NCI-H1417 (cell line): ENCODE results near the gene FBXW4.
"Not testable (repeated sequence)": the region's sequence is repeated elsewhere in the genome, so short reads cannot be mapped to it uniquely, and the experiment has no call there.

Source experiments
- DNase-seq, 3 experiments: peaks; one replicate each; lab custom pipeline; 2025; lab: John Stamatoyannopoulos, UW

The FBXW4 gene

DNA sequence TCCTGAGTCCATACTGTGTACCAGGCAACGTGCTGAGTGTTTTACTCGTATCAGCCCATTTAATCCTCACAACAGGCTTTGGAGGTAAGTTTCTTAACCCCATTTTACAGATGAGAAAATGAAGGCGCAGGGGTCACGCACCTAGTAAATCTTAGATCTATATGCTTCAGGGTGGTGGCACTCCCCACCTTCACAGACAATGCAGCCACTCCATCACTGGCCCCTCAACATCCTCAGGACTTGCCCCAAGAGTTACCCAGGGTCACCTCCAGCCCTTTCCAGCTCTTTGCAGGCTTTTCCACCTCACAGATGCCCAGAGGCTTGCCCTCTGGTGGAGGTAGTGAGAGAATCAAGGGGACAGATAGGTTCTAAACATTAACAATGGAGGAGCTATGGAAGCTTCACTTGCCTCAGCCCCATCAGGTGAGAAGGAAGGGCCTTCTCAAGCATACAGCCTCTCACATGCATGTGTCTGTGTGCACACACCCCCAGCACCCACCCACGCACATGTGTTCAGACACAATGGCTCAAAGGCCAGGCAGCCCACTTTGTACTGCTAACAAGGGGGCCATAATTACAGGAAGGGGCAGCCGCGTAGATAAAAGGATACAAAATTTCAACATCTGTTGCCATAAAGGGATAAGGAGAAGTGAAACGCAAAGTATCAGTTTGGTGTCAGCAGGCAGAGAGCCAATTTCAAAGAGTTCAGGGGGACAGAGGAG, 77.7 kb downstream of the FBXW4 start:
- DNase-seq: peak in 1 of 3 experiments; percentile 26

DNA sequence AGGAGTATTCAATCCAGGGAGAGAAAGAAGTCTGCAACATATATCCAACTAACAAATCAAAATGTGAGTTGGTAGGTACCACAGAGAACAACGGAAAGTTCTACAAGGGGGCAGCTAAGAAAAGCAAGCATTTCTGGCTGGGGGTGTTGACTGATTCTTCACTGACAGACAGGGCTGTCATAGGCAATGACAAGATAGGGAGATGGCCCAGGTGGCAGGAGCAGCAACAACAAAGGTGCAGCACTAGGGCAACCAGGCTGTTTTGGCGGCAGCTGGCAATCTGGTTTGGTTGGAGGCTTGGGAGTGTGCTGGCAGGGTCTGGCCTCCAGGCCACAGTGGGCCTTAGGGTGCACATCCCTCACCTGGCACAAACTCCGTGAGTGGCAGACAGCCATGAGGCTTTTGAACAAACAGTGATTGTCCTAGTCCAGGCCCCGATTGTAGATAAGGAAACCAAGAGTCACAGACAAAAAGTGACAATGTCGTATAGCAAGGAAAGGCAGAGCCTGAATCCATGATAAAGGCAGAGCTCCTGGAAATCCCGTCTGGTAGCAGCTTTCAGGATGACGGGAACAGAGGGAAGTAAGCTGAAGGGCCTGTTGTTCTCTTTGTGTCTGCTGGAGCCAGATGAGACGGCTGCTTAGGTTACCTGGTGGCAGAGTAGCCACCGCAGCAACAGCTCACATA, 78.4 kb downstream of the FBXW4 start:
- no peak for DNase-seq

DNA sequence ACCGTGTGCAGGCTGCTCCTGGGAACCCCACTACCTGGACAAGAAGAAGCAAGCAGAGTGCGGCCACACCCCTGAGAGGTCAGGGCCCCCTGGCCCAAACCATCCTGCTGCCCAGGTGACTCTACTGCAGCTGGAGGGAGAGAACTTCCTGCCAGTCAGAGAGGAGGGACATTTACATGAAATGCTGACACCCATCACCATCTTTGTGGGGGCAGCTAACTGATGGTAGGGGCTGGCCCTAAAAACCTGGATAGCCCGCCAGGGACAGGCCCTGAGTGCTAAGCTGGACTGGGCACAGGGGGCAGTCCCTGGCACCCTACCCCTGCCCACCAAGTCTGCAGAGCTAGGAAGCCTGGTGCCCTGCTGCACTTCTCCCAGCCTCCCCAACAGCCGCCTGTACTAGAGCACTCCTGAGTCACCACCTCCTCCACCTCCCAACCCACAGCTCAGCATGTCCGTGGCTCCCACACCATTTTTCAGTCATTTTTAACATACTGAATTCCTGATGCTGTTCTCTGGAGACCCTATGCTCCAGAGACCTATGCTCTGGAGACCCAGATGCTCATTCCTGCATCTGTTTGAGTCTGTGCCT, 79.3 kb downstream of the FBXW4 start:
- no peak for DNase-seq

DNA sequence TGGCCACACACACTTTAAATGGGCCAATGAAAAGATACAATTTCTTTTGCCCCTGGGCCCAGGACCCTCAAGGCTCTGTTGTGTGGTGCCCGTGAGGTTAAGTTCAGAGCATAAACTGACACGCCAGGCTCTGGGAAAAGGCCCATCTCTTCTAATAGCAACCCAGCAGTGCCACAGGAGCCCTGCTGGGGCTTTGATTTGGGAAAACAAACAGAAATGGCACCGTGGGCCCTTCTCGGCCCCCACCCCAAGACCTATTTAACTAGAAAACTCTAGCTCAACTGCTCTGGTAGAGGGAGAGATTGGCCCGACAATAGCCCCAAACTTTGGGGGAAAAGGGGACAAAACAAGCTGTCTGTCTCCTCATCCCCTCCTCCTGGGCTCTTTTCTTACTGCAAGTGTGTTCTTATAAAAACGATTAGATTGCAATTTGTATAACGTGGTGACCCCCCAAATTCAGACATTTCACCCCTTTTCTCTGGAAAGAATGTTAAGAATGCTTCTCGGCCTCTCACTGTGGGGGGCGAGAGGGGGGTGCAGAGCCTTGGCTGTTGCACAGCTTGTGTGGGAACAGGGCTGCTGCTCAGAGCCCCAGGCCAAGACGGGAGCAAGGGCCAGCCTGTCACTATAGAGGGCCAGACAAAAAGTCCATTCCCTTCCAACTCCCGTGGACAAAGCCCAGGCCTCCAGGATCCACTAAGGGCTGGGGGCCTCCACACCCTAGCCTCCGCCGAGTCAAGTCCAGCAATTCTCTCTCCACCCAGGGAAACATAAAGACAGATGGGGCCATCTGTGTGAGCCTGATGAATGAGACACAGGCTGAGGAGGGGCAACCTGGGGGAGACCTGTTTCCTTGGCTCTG, 80.1 kb downstream of the FBXW4 start:
- no peak for DNase-seq

DNA sequence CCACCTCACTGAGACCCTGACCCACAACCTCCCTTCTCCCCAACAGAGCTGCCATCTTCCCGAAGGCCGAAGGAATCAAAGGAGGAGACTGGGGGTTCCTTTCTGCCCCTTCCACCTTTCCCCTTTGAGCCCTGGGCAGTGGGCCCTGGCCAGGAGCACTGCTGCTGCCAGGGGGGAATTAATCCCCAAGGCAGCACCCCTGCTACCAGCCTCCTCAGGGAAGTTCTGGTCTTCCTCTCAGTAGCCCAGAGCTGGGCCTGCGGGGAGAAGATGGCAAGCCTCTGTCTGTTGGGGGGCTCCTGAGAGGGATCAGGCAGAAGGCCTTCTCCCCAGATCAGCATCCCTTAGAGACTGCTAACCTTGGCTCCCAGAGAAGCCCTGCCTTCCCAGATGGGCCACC, 81.3 kb downstream of the FBXW4 start:
- DNase-seq: no peak

DNA sequence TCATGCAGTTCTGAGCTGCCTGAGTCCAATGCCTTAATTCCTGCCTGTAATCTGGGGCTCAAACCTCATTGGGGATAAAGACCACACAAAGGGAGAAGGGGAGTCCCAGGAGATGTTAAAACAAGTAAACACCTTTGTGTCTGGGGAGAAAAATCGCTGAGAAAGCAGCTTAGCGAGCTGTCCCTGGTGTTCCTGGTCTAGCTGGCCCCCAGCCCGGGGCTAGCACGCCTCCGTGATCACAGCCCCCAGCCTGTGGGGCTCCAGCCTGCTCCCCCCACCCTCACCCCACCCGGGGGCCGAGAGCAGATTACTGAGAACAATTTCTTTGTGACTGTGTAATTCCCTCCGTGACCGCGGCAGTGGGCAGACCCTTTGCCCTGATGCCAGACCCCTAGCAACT, 82.1 kb downstream of the FBXW4 start:
- DNase-seq: no peak

DNA sequence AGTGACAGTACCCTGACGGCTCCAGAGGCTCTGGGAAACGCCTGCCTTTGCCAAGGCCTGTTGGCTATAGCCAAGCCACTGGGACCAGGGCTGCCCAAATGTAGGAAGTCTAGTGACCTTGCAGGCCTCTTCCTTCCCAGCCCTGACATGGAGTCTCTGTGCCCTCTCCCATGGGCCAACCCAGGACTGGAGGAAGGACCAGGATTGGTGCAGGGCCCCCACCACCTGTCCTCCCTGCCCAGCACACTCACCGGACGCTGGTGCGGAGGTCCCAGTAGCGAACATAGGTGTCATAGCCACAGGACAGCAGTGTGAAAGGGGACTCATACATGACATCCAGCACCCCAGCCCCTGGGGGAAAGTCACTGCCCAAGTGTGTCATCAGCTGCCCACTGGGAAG, 82.9 kb downstream of the FBXW4 start:
- DNase-seq: no peak

DNA sequence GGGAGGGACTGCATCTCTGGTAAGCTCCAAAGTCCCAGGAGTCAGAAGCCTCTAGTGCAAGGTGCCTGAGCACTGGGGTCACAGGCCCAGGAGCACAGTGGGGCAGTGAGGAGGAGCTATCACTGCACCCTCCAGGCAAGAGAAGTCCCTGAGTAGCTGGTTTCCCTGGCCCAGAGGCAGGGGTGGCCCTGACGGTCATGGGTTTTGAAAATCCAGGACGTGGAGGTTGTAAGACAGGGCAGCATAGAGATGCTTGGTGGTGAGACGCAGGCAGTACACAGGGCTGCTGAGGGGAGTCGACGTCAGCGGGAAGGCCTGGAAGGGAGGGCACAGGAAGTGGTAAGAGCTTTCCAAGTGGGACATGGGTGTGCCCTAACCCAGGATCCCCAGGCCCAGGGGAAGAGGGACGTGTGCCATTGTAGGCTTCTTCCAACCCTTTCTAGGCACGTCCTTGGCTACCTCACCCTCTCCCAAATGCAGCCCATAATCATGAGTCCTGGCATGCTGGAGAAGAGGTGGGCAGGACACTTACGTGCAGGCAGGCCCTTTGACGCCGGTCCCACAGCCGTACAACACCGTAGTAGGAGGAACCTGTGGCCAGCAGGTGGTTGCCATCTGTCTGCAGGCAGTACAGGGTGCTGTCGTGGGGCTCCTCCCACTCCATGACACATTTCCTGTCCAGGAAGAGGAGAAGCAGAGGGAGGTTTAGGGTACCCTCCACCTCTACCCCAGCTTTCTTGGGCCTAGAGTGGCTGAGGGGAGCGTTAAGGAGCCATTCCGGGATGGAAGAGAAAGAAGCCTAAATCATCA, 83.7 kb downstream of the FBXW4 start:
- no peak for DNase-seq

DNA sequence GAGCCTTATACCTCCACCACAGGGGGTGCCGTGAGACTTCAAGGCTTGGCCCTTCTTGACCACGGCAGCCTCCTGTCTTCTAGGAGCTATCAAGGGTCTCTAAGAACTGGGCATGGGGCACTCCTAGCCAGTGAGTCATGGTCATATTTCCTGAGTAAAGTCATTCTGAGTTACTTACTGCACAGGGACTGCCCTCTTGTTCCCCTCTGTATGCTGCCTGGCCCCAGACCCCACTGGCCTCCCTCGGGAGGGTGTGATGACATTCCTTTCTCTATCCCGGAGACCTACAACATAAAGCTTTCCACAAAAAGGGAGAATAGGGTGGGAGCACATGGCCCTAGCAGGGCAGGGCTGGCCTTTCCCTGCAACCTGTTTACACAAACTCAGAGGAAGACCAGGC, 85.5 kb downstream of the FBXW4 start:
- DNase-seq: no peak

DNA sequence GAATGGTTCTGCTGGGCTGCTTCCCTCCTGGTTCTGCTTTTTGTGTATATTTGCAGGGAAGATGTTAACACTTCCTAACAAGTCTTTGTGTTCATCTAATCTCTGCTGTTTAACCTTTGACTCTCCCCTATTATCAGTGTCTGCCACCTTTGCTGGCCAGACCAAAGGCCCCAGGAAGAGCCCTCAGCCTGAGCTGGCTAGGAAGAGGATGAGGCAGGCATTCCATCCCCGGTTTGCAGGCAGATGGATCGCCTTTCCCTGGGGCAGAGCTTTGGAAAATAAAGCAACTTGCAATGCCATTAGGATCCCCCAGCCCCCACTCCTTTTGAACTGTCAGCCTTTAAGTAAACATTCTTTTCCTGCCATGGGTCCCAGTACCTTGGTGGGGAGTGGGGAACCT, 87.8 kb downstream of the FBXW4 start:
- DNase-seq: no peak

DNA sequence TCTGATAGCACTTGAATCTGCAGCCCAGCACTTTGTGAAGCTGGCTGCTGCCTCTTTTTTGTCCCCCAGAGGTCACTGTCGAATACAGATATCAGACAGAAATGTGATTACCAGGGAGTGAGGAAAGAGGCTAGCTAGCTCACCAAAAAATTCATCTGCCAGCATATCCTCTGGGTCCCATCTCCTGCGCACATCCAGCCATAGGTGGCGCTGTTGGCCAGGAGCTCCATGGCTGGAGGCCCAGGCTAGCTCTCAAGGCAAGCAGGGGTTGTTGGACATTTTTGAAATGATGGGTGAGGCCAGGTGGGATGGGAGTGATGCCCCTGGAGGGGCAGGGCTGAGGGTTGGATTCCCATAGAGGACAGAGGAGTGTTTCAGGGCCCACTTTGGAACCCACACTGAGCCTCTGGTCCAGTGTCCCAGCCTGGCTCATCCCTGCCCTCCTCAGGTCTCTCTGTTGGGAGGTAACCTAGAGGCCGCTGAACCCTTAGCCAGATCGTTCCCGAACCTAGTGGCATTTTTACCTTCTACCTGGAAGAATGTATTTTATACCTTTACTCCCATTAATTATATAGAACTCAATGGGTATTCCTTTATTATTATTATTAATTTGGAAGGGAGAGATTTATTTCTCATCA, 92.1 kb downstream of the FBXW4 start:
- DNase-seq: peak; percentile 51 to 76 (median 57)

DNA sequence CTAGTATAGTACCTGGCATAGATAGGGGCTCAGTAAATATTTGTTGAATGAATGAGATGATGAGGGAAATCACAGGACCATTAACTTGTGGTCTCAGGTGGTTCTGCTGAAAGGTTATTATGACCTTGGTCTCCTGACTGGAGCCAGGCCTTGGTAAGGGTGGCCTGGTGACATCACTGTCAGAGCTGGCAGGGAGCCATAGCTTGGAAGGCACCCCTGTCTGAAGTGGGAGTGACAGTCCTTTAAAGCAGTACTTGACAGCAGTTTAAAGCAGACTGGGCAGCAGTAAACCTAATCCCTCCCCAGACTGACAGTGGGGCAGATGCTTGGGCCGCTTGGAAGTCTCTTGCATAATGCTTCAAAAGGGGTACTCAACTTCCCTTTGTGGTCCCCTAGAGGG, 93.4 kb downstream of the FBXW4 start:
- peak in 2 of 3 experiments; percentile 4 to 12 for DNase-seq

DNA sequence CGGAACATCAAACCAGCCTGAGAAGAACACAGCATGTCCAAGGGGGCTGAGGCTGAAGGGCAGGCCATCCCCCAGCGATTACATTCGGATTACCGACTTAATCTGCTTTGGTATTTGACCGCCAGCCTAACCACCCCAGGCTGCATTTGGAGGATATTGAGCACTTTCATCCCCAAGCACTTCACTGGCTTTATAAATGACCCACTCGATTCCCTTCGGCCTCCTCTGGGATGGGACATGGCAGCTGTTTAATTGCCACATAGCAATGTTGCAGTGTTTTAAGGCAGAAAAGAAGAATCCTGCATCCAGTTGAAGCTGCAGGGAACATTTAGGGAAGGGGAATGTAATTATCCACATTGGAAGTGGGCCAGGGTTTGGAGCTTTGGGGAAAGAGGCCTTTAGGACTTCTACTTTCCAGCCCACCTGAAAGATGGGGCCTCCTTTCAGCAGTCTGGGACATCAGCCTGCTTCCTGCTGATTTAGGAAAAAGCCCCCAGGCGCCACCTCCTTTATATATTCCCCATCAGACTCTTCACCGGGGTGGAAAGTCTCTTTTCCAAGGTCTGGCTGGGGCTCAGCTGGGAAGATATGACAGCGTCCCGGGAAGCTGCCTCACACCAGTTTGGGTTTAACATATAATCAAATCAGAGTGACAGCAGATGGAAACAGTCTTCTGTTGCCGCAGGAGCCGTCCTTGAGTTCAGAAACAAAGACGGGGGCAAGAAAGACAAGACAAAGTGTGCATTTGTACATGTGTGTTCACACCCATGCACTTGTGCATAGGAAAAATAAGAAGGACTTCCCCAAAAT, 97.7 kb downstream of the FBXW4 start:
- no peak for DNase-seq

DNA sequence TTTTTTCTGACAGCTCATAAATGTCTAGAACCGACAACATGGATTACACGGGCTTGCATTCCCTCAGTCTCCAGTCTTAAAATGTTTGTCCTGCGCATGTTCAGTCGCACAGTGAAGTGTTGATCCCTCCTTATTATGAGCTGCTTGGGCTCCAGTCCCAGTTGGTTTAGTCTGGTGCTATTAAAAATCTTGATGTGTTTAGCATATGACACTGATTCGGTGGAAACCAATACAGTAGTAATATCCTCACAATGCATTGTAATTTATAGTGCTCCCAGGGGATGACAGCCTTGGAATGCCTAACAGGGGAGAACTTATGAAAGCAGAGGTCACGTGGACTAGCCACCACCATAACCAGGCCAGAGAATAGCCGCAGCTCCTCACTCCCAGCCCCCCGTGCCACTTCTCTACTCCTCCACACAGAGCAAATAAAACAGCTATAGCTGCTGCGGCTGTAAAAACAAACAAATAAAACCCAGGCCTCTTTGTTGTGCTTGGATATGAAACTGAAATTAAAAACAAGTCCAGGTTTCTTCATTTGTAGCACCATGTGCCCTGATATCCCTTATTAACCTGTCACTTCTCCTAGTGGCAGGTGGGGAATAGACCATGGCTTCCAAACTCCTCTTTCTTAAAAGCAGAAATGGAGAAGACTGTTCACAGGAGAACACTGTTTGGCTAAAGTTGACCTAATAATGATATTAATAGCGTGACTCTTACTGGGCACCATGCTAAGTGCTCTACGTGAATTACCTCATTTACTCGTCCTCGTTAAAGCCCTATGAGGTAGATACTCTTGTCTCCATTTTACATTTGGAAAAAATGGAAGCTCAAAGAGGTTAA, 99.2 kb downstream of the FBXW4 start:
- DNase-seq: peak in 2 of 3 experiments; percentile 4 to 36

DNA sequence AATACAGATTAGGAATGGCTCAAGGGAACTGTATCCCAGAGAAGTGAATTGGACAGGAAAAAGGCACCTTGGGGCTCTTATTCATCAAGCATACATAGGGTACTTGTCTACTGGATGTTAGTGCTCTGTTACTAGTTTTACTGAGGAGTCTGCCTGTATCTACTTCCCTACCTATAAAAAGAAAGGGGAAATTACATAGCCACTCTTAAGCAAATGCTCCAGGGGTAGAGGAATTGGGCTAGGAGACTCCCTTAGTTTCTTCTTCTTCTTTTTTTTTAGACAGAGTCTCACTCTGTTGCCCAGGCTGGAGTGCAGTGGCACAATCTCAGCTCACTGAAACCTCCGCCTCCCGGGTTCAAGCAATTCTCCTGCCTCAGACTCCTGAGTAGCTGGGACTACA, 101.6 kb downstream of the FBXW4 start:
- not testable (repeated sequence) for DNase-seq

DNA sequence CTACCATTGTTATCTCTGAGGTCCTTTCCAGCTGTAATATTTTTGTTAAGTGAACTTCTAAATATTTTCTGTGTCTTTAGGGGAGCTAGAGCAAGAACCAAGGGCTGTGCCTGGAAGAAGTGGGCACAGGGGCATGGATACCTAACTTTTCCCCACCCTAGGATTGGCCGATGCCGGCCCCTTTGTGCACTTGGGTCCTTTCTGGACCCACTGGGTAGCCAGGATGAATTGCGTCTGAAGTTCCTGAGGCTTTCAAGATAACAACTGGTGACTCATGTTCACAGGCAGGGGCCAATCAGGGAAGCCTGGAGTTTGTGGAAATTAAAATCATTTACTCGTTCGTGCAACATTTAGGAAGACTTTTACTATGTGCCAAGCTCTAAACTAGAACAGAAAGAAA, 106.1 kb downstream of the FBXW4 start:
- no peak for DNase-seq

DNA sequence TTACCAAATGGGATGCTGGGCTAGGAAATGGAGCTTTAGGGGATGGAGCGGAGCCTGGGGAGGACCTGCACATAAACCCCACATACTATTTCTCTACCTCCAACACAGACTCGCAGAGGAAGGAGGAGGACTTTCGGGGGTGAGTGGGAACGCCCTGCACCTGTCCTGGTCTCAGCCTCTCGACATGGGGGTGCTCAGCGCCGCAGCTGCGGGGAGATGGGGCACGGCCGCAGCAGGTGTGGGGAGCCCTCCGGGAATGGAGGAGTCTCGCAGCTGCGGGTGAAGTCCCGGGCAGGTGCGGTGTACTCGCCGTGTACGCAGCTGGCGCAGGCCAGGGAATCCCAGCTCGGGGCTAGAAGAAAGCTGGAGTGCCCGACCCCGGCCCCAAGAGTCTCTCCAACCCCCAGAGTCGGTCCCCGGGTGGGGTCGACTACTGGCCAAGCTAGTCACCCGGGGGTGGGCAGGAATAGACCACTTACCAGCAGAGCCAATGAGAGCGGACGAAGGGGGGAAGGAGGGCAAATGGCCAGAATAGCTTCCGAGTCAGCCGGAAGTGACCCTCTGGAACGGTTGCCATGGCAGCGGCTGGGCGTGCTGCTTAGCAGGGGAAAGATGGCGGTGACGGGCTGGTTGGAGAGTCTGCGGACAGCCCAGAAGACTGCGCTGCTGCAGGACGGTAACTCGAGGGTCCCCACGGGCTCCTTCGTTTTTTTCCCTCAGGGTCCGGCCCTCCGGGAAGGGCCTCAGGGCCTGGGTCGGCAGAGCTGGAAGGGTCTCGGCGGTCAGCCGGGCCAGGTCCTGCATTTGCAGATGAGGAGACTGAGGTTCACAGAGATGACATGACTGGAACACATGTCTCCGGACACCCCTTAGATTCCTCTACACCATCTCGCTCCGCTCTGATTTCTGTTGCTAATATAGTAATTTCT, 107.0 kb downstream of the FBXW4 start, which contains the start of the genes DPCD and POLL:
Gene DPCD, plus strand, starts transcription at position 597 of the 929 bp plus-strand sequence. Its CDS starts 16 bp downstream, at position 613.
Gene POLL, minus strand, starts transcription at position 533 of the 929 bp plus-strand sequence. CDS start 897 bp downstream, outside the sequence.
- DNase-seq: peak; percentile 85 to 93 (median 89)

DNA sequence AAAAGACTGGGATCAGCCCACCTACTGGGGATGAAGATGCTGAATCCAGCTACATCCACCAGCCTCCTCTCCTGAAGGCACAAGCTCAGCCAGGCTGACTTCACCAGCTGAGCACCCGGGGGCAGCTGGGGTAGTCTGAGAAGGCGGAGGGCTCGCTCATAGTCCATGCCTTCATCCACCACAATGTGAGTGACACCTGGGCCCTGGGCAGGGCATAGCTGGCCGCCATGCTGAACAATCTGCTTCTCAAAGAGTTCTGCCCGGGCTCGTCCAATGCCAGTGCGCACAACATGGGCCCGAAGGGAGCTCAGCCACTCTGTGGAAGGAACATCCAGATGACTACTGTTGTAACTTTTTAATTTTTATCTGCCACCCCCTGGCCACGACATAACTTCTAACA, 109.1 kb downstream of the FBXW4 start:
- DNase-seq: no peak
